SH-SY5Y (cell line): ENCODE data around the gene HPD.

Experiments used
- GATA2 ChIP-seq: IDR thresholded peaks from 2 replicates; pipeline ENCODE4 v1.6.1; 2011; ENCODE audit warnings: mild to moderate bottlenecking, low read depth, low read length
- GATA3 ChIP-seq: IDR thresholded peaks from 2 replicates; pipeline ENCODE4 v1.6.1; 2011; ENCODE audit warnings: low read depth, mild to moderate bottlenecking, low read length, moderate library complexity

- TF ChIP-seq GATA2 (no peak), GATA3 (no peak)
These were observed 33.6 kb downstream of the HPD start for GRCh38 chr12:121825041-121825523.
